ENCODE measurements around the gene TMEM240. TPM values are rescaled to one million over a fixed set of nuclear protein-coding genes. Genes with fewer than 3 reads are reported as not detected.
A peak's percentile ranks its signal among the peaks of the same experiment; 100 is the strongest.
"Not testable (repeated sequence)": the region's sequence is repeated elsewhere in the genome, so short reads cannot be mapped to it uniquely, and the experiment has no call there.

Gene TMEM240
- total RNA-seq, 2 experiments from 2014 or later = 0.42 to 0.46 TPM

DNA sequence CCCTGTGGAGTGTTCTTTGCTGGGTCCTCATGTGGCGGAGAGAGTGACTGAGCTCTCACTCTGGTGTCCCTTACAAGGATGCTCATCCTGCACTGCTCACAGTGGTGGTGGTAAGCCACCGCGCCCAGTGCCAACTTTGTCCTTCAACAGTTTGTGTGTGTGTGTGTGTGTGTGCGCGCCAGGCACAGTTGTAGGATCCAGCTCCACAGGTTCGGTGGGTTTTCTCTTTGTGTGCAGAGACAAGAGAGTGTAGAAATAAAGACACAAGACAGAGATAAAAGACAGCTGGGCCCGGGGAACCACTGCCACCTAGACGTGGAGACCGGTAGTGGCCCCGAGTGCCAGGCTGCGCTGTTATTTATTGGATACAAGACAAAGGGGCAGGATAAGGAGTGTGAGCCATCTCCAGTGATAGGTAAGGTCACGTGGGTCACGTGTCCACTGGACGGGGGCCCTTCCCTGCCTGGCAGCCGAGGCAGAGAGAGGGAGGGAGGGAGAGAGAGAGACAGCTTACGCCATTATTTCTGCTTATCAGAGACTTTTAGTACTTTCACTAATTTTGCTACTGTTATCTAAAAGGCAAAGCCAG lies 35.6 kb downstream of the TMEM240 start:
- H3K27ac Mint-ChIP-seq = peak overlapping the region; percentile 87
- POLR2A ChIA-PET = interaction anchor here (0.6 kb wide), 1 partner anchor 97 kb away, joined by 3 read pairs; no protein-coding TSS in a partner anchor
- H3K9me3 Mint-ChIP-seq (ENCODE audit: low read depth); H3K36me3 Mint-ChIP-seq (ENCODE audit: low read depth); H3K27me3 Mint-ChIP-seq; intact Hi-C loops (cut with DNase I, micrococcal nuclease); H3K4me1 Mint-ChIP-seq: not testable (repeated sequence)
- peak overlapping the region; percentile 59 for H3K4me3 Mint-ChIP-seq
- ATAC-seq (peak; percentile 87), DNase-seq (peak; percentile 88)
- CTCF ChIA-PET = interaction anchor here (0.6 to 1.9 kb wide), 6 partner anchors 10 to 130 kb away, joined by 3 to 9 read pairs (median 3); partner anchors contain the start of gene AURKAIP1

DNA sequence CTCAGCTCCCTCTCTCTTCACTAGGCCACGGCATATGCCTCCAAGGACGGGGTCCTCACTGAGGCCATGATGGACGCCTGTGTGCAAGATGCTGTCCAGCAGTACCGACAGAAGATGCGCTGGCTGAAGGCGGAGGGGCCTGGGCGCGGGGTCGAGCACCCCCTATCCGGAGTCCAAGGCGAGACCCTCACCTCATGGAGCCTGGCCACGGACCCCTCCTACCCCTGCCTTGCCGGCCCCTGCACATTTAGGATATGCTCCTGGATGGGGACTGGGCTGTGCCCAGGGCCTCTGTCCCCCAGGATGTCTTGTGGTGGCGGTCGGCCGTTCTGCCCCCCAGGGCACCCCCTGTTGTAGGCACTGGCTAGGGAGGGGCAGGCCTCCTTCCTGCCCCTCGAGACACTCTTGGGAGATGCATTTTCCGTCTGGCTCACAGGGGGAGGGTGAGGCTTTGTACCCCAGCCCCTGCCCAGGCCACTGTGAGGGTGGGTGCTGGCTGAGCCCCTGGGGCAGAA lies 44.9 kb downstream of the TMEM240 start:
- POLR2A ChIA-PET; DNase-seq; H3K4me3 Mint-ChIP-seq; CTCF ChIA-PET; H3K9me3 Mint-ChIP-seq (ENCODE audit: low read depth); ATAC-seq; H3K27ac Mint-ChIP-seq; H3K27me3 Mint-ChIP-seq; H3K4me1 Mint-ChIP-seq; intact Hi-C loops (cut with DNase I, micrococcal nuclease): not testable (repeated sequence)
- peaks cover 32% of the 10 kb centered on the region for H3K36me3 Mint-ChIP-seq (ENCODE audit: low read depth)

DNA sequence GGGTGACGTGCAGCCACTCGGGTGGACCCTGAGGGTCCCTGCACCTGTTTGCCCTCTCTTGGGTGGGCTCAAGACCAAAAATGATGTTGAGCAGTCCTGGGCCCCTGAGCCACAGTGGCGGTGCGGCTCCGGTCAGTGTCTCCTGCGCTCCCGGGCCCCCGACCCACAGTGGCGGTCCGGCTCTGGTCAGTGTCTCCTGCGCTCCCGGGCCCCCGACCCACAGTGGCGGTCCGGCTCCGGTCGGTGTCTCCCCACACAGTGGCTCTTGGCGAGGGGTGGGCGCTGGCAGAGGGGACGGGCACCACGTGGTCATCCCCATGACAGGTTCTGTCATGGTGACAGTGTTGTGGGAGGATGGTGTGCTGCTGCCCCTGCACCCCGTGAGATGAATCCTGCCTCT lies 46.1 kb downstream of the TMEM240 start:
- POLR2A ChIA-PET, DNase-seq, CTCF ChIA-PET: not testable (repeated sequence)

DNA sequence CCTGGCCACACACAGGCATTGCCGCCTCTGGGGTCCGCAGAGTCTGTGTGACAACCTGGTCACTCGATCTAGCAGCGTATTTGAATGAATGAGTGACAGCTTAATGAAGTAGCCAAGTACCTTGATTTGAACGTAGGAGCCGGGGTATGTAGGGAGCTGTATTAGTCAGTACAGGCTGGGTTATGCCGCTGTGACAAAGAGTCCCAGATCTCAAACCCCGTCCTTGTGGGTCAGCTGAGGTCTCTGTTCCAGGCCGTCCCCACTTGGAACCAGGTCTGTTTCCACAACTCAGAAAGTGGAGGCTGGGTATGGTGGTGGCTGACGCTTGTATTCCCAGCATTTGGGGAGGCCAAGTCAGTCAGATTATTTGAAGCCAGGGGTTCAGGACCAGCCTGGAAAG lies 48.8 kb downstream of the TMEM240 start:
- Mint-ChIP-seq H3K36me3 (ENCODE audit: low read depth) (peaks cover 53% of the 10 kb centered on the region), H3K4me3 (no peak overlapping the region), H3K27me3 (no peaks in the 10 kb centered on the region), H3K27ac (no peak overlapping the region), H3K9me3 (ENCODE audit: low read depth) (peaks cover 5% of the 10 kb centered on the region), H3K4me1 (no peaks in the 10 kb centered on the region)
- ChIA-PET CTCF (no interaction called here), POLR2A (no interaction called here)
- ATAC-seq = no peak
- intact Hi-C loops (cut with DNase I, micrococcal nuclease) = no loop called here
- no peak for DNase-seq

More for the DNA sequence above, 46.1 kb downstream of the TMEM240 start:
- H3K4me3 Mint-ChIP-seq; ATAC-seq; H3K4me1 Mint-ChIP-seq; H3K9me3 Mint-ChIP-seq (ENCODE audit: low read depth); intact Hi-C loops (cut with DNase I, micrococcal nuclease); H3K27me3 Mint-ChIP-seq; H3K27ac Mint-ChIP-seq: not testable (repeated sequence)
- H3K36me3 Mint-ChIP-seq (ENCODE audit: low read depth) = peaks cover 43% of the 10 kb centered on the region

DNA sequence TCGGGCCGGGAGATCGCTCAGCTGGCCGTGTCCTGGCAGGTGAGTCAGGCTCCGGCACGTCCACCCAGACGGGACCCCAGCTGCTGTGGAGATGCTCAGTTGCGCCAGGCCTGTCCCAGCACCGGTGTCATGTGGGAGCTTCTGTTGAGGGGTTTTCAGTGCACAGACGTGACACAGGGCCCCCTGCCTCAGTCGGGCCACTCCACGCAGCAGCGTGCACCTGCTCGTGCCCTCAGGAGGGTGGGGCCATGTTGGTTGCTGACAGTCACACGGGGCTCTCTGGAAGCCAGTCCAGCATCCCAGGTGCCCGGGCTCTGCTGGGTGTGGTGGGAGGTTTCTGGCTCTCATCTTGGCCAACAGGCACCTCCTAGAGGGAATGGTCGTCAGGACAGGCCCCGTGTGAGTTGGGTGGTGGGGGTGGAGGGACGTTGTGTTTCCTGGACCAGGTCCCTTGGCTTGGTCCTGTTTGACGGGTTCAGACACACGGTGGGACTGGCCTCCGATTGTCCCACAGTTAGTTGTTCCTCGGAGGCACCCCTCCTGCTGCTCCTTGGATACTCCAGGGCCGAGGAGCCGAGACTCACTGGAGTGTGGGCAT lies 49.7 kb downstream of the TMEM240 start:
- H3K27ac Mint-ChIP-seq = no peak overlapping the region
- ATAC-seq (no peak), DNase-seq (no peak)
- no peaks in the 10 kb centered on the region for H3K27me3 Mint-ChIP-seq
- intact Hi-C loops (cut with DNase I, micrococcal nuclease) = no loop called here
- no peak overlapping the region for H3K4me3 Mint-ChIP-seq
- H3K9me3 Mint-ChIP-seq (ENCODE audit: low read depth) = peaks cover 5% of the 10 kb centered on the region
- H3K4me1 Mint-ChIP-seq = no peaks in the 10 kb centered on the region
- ChIA-PET POLR2A (no interaction called here), CTCF (no interaction called here)
- H3K36me3 Mint-ChIP-seq (ENCODE audit: low read depth) = peaks cover 53% of the 10 kb centered on the region

DNA sequence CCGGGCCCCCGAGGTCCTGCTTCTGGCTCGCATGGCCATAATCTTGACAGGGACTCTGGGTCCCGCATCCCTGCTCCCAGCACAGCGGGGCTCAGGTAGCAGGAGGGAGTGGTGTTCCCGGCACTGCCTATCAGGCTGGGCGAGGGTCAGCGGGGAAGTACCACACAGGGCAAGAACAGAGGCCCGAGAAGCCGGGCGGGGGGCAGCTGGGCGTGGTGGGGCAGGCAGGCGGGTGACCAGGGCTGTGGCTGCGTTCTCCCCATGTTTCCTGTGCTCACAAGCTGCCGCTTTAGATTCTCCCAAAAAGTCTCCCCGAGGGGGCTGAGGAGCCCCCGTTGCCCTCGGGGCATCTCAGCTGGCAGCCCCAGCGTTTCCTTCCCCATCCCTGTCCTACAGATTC lies 50.6 kb downstream of the TMEM240 start:
- intact Hi-C loops (cut with DNase I, micrococcal nuclease) = no loop called here
- DNase-seq (no peak), ATAC-seq (no peak)
- Mint-ChIP-seq H3K4me1 (no peaks in the 10 kb centered on the region), H3K27me3 (no peaks in the 10 kb centered on the region), H3K9me3 (ENCODE audit: low read depth) (peaks cover 5% of the 10 kb centered on the region), H3K36me3 (ENCODE audit: low read depth) (peaks cover 53% of the 10 kb centered on the region), H3K27ac (no peak overlapping the region), H3K4me3 (no peak overlapping the region)
- POLR2A ChIA-PET = no interaction called here
- CTCF ChIA-PET = no interaction called here

DNA sequence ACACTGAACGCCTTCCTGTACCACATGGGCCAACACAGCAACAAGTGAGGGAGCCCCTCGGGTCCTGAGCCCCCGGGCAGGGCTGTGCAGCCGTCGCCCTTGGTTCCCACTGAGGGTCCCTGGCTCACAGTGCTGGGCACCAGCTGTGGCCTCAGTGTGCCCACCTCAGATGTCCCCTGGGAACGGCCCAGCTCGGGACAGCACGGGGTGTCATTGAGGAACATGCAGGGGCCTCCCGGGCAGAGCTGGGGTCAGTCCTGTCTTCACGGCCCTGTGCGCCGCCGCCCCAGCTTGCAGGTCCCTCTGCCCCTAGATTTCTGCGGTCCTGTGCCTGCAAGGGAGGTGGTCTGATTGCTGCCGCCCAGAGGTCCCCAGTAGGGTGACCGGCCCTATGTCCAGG lies 51.2 kb downstream of the TMEM240 start:
- H3K36me3 Mint-ChIP-seq (ENCODE audit: low read depth) = peaks cover 50% of the 10 kb centered on the region
- POLR2A ChIA-PET = no interaction called here
- DNase-seq (no peak), ATAC-seq (no peak)
- peaks cover 5% of the 10 kb centered on the region for H3K9me3 Mint-ChIP-seq (ENCODE audit: low read depth)
- no peak overlapping the region for H3K27ac Mint-ChIP-seq
- H3K4me3 Mint-ChIP-seq = no peak overlapping the region
- CTCF ChIA-PET = no interaction called here
- intact Hi-C loops (cut with DNase I, micrococcal nuclease) = no loop called here
- H3K4me1 Mint-ChIP-seq = no peaks in the 10 kb centered on the region
- H3K27me3 Mint-ChIP-seq = no peaks in the 10 kb centered on the region

DNA sequence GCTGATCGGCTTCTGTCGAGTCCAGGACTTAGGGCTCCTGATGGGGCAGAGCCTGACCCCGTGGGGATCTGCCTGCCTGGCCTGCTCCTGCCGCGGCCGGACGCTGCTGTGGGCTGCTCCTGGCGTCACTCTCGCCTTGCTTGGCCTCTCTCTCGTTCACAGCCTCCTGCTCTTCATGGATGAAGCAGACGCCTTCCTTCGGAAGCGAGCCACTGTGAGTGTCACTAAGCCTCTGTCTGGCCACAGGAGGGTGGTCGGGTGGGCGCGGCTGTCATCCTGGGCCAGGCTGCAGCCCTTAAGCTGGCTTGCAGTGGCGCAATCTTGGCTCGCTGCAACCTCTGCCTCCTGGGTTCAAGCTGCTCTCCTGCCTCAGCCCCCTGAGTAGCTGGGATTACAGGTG lies 52.7 kb downstream of the TMEM240 start:
- Mint-ChIP-seq H3K4me3 (no peak overlapping the region), H3K27me3 (no peaks in the 10 kb centered on the region), H3K36me3 (ENCODE audit: low read depth) (peaks cover 40% of the 10 kb centered on the region), H3K9me3 (ENCODE audit: low read depth) (peaks cover 2% of the 10 kb centered on the region), H3K27ac (no peak overlapping the region), H3K4me1 (no peaks in the 10 kb centered on the region)
- ChIA-PET CTCF (no interaction called here), POLR2A (no interaction called here)
- DNase-seq = no peak
- ATAC-seq = no peak
- intact Hi-C loops (cut with DNase I, micrococcal nuclease) = no loop called here

DNA sequence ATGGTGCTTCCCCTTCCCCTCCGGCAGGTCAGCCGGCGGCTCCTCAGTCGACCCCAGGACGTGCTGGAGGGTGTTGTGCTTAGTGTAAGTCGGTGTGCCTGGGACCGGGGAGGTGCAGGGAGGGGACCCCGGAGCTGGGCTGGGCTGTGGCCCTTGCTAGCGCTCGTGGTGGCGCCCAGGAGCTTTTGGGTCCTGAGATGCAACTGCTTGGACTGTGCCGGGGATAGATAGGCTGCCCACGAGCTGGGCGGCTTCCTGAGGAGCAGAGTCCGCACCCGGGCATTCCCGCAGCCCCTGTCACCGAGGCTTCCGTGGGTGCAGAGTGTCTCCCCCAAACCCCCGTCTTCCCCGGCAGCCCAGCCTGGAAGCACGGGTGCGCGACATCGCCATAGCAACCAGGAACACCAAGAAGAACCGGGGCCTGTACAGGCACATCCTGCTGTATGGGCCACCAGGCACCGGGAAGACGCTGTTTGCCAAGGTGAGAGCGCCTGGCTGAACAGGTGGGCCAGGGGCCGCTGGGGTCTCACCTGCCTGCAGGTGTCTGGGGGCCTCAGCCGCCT lies 54.6 kb downstream of the TMEM240 start:
- H3K36me3 Mint-ChIP-seq (ENCODE audit: low read depth) = peaks cover 32% of the 10 kb centered on the region
- H3K27ac Mint-ChIP-seq; H3K9me3 Mint-ChIP-seq (ENCODE audit: low read depth); POLR2A ChIA-PET; intact Hi-C loops (cut with DNase I, micrococcal nuclease); H3K27me3 Mint-ChIP-seq; DNase-seq; H3K4me3 Mint-ChIP-seq; ATAC-seq; H3K4me1 Mint-ChIP-seq; CTCF ChIA-PET: not testable (repeated sequence)

DNA sequence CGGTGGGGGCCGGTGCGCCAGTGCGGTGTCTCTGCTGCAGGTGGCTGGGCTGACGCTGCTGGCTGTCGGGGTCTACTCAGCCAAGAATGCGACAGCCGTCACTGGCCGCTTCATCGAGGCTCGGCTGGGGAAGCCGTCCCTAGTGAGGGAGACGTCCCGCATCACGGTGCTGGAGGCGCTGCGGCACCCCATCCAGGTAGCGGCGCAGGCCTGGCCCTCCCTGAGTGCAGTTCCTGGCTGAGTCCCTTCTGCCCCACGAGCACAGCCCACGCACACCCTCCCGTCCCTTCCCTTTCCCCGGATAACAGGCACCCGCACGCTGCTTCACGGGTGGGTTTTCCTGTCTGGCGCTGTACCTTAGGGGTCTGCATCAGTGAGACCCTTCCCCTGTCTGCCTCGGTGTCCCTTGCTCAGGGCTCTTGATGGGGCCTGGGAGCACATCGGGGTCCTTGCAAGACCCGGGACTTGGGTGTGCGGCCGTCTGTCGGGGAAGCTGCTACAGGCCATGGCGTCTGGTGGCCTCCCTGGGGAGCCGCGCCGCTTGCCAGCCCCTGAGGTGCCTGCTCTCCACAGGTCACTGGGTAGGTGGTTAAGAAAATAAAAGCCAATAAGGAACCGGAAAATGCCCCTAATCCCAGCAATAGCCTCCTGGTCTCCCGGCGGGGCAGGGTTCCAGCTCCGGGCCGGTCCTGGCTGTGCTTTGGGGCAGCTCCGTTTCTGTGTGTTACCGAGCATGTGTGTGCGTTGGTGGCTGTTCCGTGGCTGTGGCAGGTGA lies 55.3 kb downstream of the TMEM240 start:
- peaks cover 28% of the 10 kb centered on the region for H3K36me3 Mint-ChIP-seq (ENCODE audit: low read depth)
- H3K4me3 Mint-ChIP-seq; H3K27ac Mint-ChIP-seq; ATAC-seq; intact Hi-C loops (cut with DNase I, micrococcal nuclease); POLR2A ChIA-PET; H3K4me1 Mint-ChIP-seq; DNase-seq; H3K27me3 Mint-ChIP-seq; H3K9me3 Mint-ChIP-seq (ENCODE audit: low read depth); CTCF ChIA-PET: not testable (repeated sequence)

Data from activated CD4-positive, alpha-beta T cell treated with anti-CD3 and anti-CD28 coated beads for 36 hours (primary cell).